HepG2 (cell line): ENCODE results near the gene BCAM. TPM values are rescaled to one million over a fixed set of nuclear protein-coding genes. Genes with fewer than 3 reads are reported as not detected.

ENCODE experiments used
- CHD2 ChIP-seq: IDR thresholded peaks from 2 replicates; pipeline ENCODE4 v1.6.1; 2011; ENCODE audit warnings: low read depth, low read length, improper control_type of control experiment
- FLYWCH1 ChIP-seq: sonication (generic); formaldehyde crosslinking; IDR thresholded peaks from 2 replicates; pipeline ENCODE4 v1.8.1; 2023; ENCODE audit warnings: mild to moderate bottlenecking, missing genetic modification reagents
- GATAD2A ChIP-seq: IDR thresholded peaks from 2 replicates; pipeline ENCODE4 v1.6.1; 2016
- GZF1 ChIP-seq: sonication (generic); formaldehyde crosslinking; IDR thresholded peaks from 2 replicates; pipeline ENCODE4 v1.5.1; 2020; ENCODE audit warnings: mild to moderate bottlenecking, missing genetic modification reagents
- KDM1A ChIP-seq: IDR thresholded peaks from 2 replicates; pipeline ENCODE4 v1.6.1; 2016; ENCODE audit warnings: missing compliant biosample characterization
- MAFF ChIP-seq: IDR thresholded peaks from 2 replicates; pipeline ENCODE4 v1.6.1; 2011; ENCODE audit warnings: low read depth, low read length, improper control_type of control experiment
- PCBP2 ChIP-seq: fragments of 200-400 bp; formaldehyde crosslinking; optimal IDR thresholded peaks from 2 replicates; pipeline ENCODE3; 2018; ENCODE audit warnings: low read length, low read depth; ENCODE audit not compliant: poor library complexity, severe bottlenecking
- SIX1 ChIP-seq: sonication (generic); formaldehyde crosslinking; IDR thresholded peaks from 2 replicates; pipeline ENCODE4 v1.4.0; 2020; ENCODE audit warnings: missing genetic modification reagents, borderline replicate concordance
- TFDP2 ChIP-seq: sonication (generic); formaldehyde crosslinking; IDR thresholded peaks from 2 replicates; pipeline ENCODE4 v1.4.0; 2020; ENCODE audit warnings: missing genetic modification reagents
- TRAFD1 ChIP-seq: sonication (generic); formaldehyde crosslinking; IDR thresholded peaks from 2 replicates; pipeline ENCODE4 v1.5.1; 2020; ENCODE audit warnings: missing genetic modification reagents, mild to moderate bottlenecking, borderline replicate concordance
- ZBTB42 ChIP-seq: sonication (generic); formaldehyde crosslinking; IDR thresholded peaks from 2 replicates; pipeline ENCODE4 v1.5.0; 2020; ENCODE audit warnings: mild to moderate bottlenecking, missing genetic modification reagents
- ZNF256 ChIP-seq: sonication (generic); formaldehyde crosslinking; conservative IDR thresholded peaks from 2 replicates; pipeline ENCODE4 v1.4.0; 2020; ENCODE audit warnings: missing genetic modification reagents
- ZNF335 ChIP-seq: sonication (generic); formaldehyde crosslinking; IDR thresholded peaks from 2 replicates; pipeline ENCODE4 v1.4.0; 2020; ENCODE audit warnings: missing genetic modification reagents
- ZNF530 ChIP-seq: sonication (generic); formaldehyde crosslinking; IDR thresholded peaks from 2 replicates; pipeline ENCODE4 v1.5.0; 2020; ENCODE audit warnings: low read depth, mild to moderate bottlenecking, missing genetic modification reagents
- ZNF569 ChIP-seq: sonication (generic); formaldehyde crosslinking; IDR thresholded peaks from 2 replicates; pipeline ENCODE4 v1.5.0; 2020; ENCODE audit warnings: mild to moderate bottlenecking, missing genetic modification reagents, moderate library complexity, borderline replicate concordance
- polyA plus RNA-seq, 8 experiments: library from polyadenylated mRNA; depleted of rRNA in 3 of 8; stranded (reverse) in 7 of 8; unstranded in 1 of 8; fragments of >200 nt; fragmentation: Illumina TruSeq in 4 of 8; extraction: Trizol in 4 of 8; gene quantifications; 2 replicates each; pipeline versions ENCODE4 v1.2.1 to v1.2.3, GENCODE V29; 2011 to 2016; ENCODE audit warnings: low read depth in 4 of 8, missing spikeins in 1 of 8, mixed read lengths in 1 of 8; ENCODE audit not compliant: insufficient read depth in 1 of 8
- total RNA-seq, 5 experiments: library from RNA; depleted of rRNA; stranded (reverse); fragments of >200 nt; fragmentation: Illumina TruSeq; extraction: Trizol; gene quantifications; 2 replicates each; pipeline ENCODE4 v1.2.3, GENCODE V29; 2016; ENCODE audit warnings: low read depth in 1 of 5
- TF ChIP-seq, protein P1 (sequence below): sonication (generic); formaldehyde crosslinking; IDR thresholded peaks from 2 replicates; pipeline ENCODE4; 2020; ENCODE audit warnings: missing genetic modification reagents, mild to moderate bottlenecking, borderline replicate concordance
- TF ChIP-seq, protein P2 (sequence below): IDR thresholded peaks from 2 replicates; pipeline ENCODE4 v1.6.1; 2016; ENCODE audit warnings: low read depth, missing genetic modification reagents, missing compliant biosample characterization
- TF ChIP-seq, protein P3 (sequence below): sonication (generic); formaldehyde crosslinking; IDR thresholded peaks from 2 replicates; pipeline ENCODE4 v1.4.0; 2020; ENCODE audit warnings: missing genetic modification reagents

Gene BCAM
- total and polyA plus RNA-seq, 2 of the 13 experiments (the other 11 are each of a cell fraction or from before 2014, with no cell fraction given) = 51.2 to 62.7 TPM

- TF ChIP-seq, protein P1, sequence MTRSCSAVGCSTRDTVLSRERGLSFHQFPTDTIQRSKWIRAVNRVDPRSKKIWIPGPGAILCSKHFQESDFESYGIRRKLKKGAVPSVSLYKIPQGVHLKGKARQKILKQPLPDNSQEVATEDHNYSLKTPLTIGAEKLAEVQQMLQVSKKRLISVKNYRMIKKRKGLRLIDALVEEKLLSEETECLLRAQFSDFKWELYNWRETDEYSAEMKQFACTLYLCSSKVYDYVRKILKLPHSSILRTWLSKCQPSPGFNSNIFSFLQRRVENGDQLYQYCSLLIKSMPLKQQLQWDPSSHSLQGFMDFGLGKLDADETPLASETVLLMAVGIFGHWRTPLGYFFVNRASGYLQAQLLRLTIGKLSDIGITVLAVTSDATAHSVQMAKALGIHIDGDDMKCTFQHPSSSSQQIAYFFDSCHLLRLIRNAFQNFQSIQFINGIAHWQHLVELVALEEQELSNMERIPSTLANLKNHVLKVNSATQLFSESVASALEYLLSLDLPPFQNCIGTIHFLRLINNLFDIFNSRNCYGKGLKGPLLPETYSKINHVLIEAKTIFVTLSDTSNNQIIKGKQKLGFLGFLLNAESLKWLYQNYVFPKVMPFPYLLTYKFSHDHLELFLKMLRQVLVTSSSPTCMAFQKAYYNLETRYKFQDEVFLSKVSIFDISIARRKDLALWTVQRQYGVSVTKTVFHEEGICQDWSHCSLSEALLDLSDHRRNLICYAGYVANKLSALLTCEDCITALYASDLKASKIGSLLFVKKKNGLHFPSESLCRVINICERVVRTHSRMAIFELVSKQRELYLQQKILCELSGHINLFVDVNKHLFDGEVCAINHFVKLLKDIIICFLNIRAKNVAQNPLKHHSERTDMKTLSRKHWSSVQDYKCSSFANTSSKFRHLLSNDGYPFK (CRISPR knock-in tag) = 0 out of 2 replicates have a peak, but pooled peaks have one; percentile 5
- TF ChIP-seq MAFF (no peak), ZNF530 (CRISPR knock-in tag) (no peak), TRAFD1 (CRISPR knock-in tag) (no peak), GZF1 (no peak), CHD2 (no peak), ZNF256 (CRISPR knock-in tag) (no peak), SIX1 (CRISPR knock-in tag) (no peak), TFDP2 (CRISPR knock-in tag) (0 out of 2 replicates have a peak, but pooled peaks have one; percentile 29), ZBTB42 (CRISPR knock-in tag) (no peak), FLYWCH1 (no peak), GATAD2A (CRISPR knock-in tag) (peak; percentile 69), ZNF335 (CRISPR knock-in tag) (no peak; the same call in 1 of the 2 replicates), ZNF569 (CRISPR knock-in tag) (no peak), PCBP2 (no peak), KDM1A (CRISPR knock-in tag) (peak; percentile 61; the same call in 1 of the 2 replicates)
- TF ChIP-seq, protein P2, sequence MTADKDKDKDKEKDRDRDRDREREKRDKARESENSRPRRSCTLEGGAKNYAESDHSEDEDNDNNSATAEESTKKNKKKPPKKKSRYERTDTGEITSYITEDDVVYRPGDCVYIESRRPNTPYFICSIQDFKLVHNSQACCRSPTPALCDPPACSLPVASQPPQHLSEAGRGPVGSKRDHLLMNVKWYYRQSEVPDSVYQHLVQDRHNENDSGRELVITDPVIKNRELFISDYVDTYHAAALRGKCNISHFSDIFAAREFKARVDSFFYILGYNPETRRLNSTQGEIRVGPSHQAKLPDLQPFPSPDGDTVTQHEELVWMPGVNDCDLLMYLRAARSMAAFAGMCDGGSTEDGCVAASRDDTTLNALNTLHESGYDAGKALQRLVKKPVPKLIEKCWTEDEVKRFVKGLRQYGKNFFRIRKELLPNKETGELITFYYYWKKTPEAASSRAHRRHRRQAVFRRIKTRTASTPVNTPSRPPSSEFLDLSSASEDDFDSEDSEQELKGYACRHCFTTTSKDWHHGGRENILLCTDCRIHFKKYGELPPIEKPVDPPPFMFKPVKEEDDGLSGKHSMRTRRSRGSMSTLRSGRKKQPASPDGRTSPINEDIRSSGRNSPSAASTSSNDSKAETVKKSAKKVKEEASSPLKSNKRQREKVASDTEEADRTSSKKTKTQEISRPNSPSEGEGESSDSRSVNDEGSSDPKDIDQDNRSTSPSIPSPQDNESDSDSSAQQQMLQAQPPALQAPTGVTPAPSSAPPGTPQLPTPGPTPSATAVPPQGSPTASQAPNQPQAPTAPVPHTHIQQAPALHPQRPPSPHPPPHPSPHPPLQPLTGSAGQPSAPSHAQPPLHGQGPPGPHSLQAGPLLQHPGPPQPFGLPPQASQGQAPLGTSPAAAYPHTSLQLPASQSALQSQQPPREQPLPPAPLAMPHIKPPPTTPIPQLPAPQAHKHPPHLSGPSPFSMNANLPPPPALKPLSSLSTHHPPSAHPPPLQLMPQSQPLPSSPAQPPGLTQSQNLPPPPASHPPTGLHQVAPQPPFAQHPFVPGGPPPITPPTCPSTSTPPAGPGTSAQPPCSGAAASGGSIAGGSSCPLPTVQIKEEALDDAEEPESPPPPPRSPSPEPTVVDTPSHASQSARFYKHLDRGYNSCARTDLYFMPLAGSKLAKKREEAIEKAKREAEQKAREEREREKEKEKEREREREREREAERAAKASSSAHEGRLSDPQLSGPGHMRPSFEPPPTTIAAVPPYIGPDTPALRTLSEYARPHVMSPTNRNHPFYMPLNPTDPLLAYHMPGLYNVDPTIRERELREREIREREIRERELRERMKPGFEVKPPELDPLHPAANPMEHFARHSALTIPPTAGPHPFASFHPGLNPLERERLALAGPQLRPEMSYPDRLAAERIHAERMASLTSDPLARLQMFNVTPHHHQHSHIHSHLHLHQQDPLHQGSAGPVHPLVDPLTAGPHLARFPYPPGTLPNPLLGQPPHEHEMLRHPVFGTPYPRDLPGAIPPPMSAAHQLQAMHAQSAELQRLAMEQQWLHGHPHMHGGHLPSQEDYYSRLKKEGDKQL = peak; percentile 70; the same call in 1 of the 2 replicates
- TF ChIP-seq, protein P3, sequence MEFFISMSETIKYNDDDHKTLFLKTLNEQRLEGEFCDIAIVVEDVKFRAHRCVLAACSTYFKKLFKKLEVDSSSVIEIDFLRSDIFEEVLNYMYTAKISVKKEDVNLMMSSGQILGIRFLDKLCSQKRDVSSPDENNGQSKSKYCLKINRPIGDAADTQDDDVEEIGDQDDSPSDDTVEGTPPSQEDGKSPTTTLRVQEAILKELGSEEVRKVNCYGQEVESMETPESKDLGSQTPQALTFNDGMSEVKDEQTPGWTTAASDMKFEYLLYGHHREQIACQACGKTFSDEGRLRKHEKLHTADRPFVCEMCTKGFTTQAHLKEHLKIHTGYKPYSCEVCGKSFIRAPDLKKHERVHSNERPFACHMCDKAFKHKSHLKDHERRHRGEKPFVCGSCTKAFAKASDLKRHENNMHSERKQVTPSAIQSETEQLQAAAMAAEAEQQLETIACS (CRISPR knock-in tag) = no peak
These were observed 1.7 kb upstream of the BCAM start (continued) for GRCh38 chr19:44807162-44807561.
